Measurements from ENCODE around the gene MAP3K2. TPM values are rescaled to one million over a fixed set of nuclear protein-coding genes. Genes with fewer than 3 reads are reported as not detected.

The MAP3K2 gene
- total RNA-seq, 2 experiments from 2014 or later: 103 to 105 TPM

DNA sequence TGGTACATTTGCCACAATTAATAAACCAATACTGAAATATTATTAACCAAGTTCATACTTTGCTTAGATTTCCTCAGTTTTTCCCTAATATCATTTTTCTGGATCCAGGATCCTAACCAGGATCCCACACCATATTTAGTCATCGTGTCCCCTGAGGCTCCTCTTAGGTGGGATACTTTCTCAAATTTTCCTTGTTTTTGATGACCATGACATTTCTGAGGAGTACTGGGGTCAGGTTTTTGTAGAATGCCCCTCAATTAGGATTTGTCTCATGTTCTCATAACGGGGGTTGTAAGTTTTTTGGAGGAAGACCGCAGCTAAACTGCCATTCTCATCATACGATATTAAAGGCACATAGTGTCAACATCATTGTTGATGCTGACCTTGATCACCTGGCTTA is 78.3 kb downstream of the MAP3K2 start:
- Histone ChIP-seq H3K27me3 (ENCODE audit: control insufficient read depth in 1 of 2, insufficient read depth in 2 of 2, low read length in 2 of 2) (no peaks in the 10 kb centered on the region), H3K4me3 (ENCODE audit: low read length) (no peak overlapping the region), H3K36me3 (ENCODE audit: insufficient read depth, low read length) (peaks cover 76% of the 10 kb centered on the region), H3K4me1 (ENCODE audit: insufficient read depth, low read length) (no peaks in the 10 kb centered on the region), H3K27ac (ENCODE audit: low read depth in 1 of 2, low read length in 2 of 2) (no peak overlapping the region), H3K9me3 (ENCODE audit: control insufficient read depth in 1 of 2, insufficient read depth in 1 of 2, low read length in 2 of 2) (no peaks in the 10 kb centered on the region)
- ATAC-seq (ENCODE audit: poor library complexity) (no peak), DNase-seq (no peak)
- ChIA-PET CTCF (interaction anchor here (0.9 kb wide), 1 partner anchor 20 kb away, joined by 3 read pairs; no protein-coding TSS in a partner anchor), POLR2A (interaction anchor here (1.0 kb wide), 1 partner anchor 16 kb away, joined by 4 read pairs; no protein-coding TSS in a partner anchor)
- intact Hi-C loops (cut with DNase I, micrococcal nuclease): no loop called here
- H3K36me3 Mint-ChIP-seq (ENCODE audit: low read depth): peaks cover 82% of the 10 kb centered on the region
- no peaks in the 10 kb centered on the region for H3K27me3 Mint-ChIP-seq
- H3K4me1 Mint-ChIP-seq (ENCODE audit: low read depth): no peaks in the 10 kb centered on the region
- no peaks in the 10 kb centered on the region for H3K9me3 Mint-ChIP-seq
- no peak overlapping the region for H3K27ac Mint-ChIP-seq
- TF ChIP-seq, protein P1, sequence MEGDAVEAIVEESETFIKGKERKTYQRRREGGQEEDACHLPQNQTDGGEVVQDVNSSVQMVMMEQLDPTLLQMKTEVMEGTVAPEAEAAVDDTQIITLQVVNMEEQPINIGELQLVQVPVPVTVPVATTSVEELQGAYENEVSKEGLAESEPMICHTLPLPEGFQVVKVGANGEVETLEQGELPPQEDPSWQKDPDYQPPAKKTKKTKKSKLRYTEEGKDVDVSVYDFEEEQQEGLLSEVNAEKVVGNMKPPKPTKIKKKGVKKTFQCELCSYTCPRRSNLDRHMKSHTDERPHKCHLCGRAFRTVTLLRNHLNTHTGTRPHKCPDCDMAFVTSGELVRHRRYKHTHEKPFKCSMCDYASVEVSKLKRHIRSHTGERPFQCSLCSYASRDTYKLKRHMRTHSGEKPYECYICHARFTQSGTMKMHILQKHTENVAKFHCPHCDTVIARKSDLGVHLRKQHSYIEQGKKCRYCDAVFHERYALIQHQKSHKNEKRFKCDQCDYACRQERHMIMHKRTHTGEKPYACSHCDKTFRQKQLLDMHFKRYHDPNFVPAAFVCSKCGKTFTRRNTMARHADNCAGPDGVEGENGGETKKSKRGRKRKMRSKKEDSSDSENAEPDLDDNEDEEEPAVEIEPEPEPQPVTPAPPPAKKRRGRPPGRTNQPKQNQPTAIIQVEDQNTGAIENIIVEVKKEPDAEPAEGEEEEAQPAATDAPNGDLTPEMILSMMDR (IDR thresholded peaks at IDR 0.05): no peak
- no peak overlapping the region for H3K4me3 Mint-ChIP-seq

DNA sequence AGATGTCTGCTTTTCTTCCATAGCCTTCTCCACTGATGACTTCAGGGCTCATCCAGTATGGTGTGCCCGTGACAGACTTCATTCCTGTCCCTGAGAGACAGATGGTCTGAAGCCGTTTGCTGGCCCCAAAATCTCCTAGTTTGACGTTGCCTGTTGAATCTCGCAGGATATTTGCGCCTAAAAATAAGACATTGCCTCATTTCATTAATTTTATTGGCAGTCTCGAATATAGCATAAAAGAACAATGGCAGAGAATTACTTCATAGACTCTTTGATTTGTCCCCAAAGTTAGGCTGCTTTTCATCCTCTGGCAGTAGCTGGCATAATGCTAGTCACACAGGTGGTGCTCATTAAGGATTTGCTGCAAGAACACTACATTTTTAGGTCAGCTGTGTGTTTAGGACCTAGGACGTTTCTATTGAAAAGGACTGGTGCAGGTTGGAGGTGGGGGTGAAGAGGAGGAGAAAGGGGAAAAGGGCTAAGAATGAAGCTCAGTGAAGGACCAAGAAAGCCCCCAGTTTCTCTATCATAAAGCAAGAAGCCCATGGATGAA is 79.1 kb downstream of the MAP3K2 start:
- DNase-seq (no peak), ATAC-seq (ENCODE audit: poor library complexity) (no peak)
- intact Hi-C loops (cut with DNase I, micrococcal nuclease): no loop called here
- ChIA-PET POLR2A (interaction anchor here (1.0 kb wide), 1 partner anchor 16 kb away, joined by 4 read pairs; no protein-coding TSS in a partner anchor), CTCF (interaction anchor here (0.9 kb wide), 1 partner anchor 21 kb away, joined by 3 read pairs; no protein-coding TSS in a partner anchor)
- peaks cover 68% of the 10 kb centered on the region for H3K36me3 ChIP-seq (ENCODE audit: insufficient read depth, low read length)
- H3K9me3 ChIP-seq (ENCODE audit: control insufficient read depth in 1 of 2, insufficient read depth in 1 of 2, low read length in 2 of 2): no peaks in the 10 kb centered on the region
- H3K27me3 ChIP-seq (ENCODE audit: control insufficient read depth in 1 of 2, insufficient read depth in 2 of 2, low read length in 2 of 2): no peaks in the 10 kb centered on the region
- TF ChIP-seq, protein P1 (IDR thresholded peaks at IDR 0.05): no peak
- H3K4me3 Mint-ChIP-seq: no peak overlapping the region
- H3K27me3 Mint-ChIP-seq: no peaks in the 10 kb centered on the region
- no peak overlapping the region for H3K27ac ChIP-seq (ENCODE audit: low read depth in 1 of 2, low read length in 2 of 2)
- no peaks in the 10 kb centered on the region for H3K9me3 Mint-ChIP-seq
- H3K4me1 ChIP-seq (ENCODE audit: insufficient read depth, low read length): no peaks in the 10 kb centered on the region
- peaks cover 74% of the 10 kb centered on the region for H3K36me3 Mint-ChIP-seq (ENCODE audit: low read depth)
- no peak overlapping the region for H3K4me3 ChIP-seq (ENCODE audit: low read length)
- H3K4me1 Mint-ChIP-seq (ENCODE audit: low read depth): no peaks in the 10 kb centered on the region
- no peak overlapping the region for H3K27ac Mint-ChIP-seq

DNA sequence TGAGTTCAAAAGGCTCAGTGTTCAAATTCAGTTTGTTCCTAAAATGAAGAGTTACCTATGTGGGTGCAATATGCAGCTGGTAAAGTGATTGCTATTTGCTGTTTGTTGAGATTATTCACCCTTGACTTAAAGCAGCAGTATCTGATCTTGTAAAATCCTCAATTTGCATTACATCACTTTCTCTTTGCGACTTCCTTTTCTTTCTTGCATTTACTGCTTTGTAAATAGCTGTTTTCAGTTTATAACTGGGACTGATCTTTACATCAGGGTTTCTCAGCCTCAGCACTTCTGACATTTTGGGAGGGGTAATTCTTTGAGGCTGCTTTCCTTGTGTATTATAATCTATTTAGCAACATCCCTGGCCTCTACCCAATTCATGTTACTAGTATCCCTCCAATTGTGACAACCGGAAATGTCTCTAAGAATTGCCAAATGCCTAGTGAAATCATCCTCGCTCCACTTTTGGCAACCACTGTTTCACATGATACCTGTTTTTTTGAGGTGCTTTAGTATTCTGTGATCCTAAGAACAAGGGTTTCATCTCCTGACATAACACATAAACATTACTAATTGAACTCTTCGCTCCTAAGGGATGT is 81.7 kb downstream of the MAP3K2 start:
- Histone ChIP-seq H3K27me3 (ENCODE audit: control insufficient read depth in 1 of 2, insufficient read depth in 2 of 2, low read length in 2 of 2) (no peaks in the 10 kb centered on the region), H3K4me3 (ENCODE audit: low read length) (no peak overlapping the region), H3K9me3 (ENCODE audit: control insufficient read depth in 1 of 2, insufficient read depth in 1 of 2, low read length in 2 of 2) (no peaks in the 10 kb centered on the region), H3K4me1 (ENCODE audit: insufficient read depth, low read length) (no peaks in the 10 kb centered on the region), H3K36me3 (ENCODE audit: insufficient read depth, low read length) (peaks cover 44% of the 10 kb centered on the region), H3K27ac (ENCODE audit: low read depth in 1 of 2, low read length in 2 of 2) (no peak overlapping the region)
- Mint-ChIP-seq H3K4me1 (ENCODE audit: low read depth) (no peaks in the 10 kb centered on the region), H3K36me3 (ENCODE audit: low read depth) (peaks cover 52% of the 10 kb centered on the region), H3K4me3 (no peak overlapping the region), H3K9me3 (no peaks in the 10 kb centered on the region), H3K27me3 (no peaks in the 10 kb centered on the region), H3K27ac (peak overlapping the region; percentile 39)
- CTCF ChIA-PET: interaction anchor here (1.7 kb wide), 1 partner anchor 173 kb away, joined by 4 read pairs; no protein-coding TSS in a partner anchor
- DNase-seq (no peak), ATAC-seq (ENCODE audit: poor library complexity) (no peak)
- TF ChIP-seq, protein P1 (IDR thresholded peaks at IDR 0.05): no peak
- POLR2A ChIA-PET: no interaction called here
- intact Hi-C loops (cut with DNase I, micrococcal nuclease): no loop called here
